ENCODE results near the gene TMEM63C.

The TMEM63C gene

GRCh38 chr14:77198561-77198960 is 17.0 kb downstream of the TMEM63C start:
- no peak overlapping the region for H3K4me3 ChIP-seq (ENCODE audit: insufficient read depth, low read depth, low read length)
- no peaks in the 10 kb centered on the region for H3K36me3 ChIP-seq (ENCODE audit: control insufficient read depth, insufficient read depth, low read length)
- H3K9me3 ChIP-seq (ENCODE audit: control insufficient read depth, low read length): no peaks in the 10 kb centered on the region
- no peaks in the 10 kb centered on the region for H3K27me3 ChIP-seq (ENCODE audit: control insufficient read depth, insufficient read depth, low read length, poor library complexity, severe bottlenecking)
- H3K27ac ChIP-seq (ENCODE audit: insufficient read depth, low read depth, low read length, poor library complexity, severe bottlenecking): no peak overlapping the region
- H3K4me1 ChIP-seq (ENCODE audit: control insufficient read depth, insufficient read depth, low read length): peaks cover 4% of the 10 kb centered on the region
- WGBS, 2 experiments: 88 to 93% methylated on average over 6 of the region's 6 CpGs

- no peak overlapping the region for H3K4me3 ChIP-seq (ENCODE audit: insufficient read depth, low read depth, low read length)
- H3K27ac ChIP-seq (ENCODE audit: insufficient read depth, low read depth, low read length, poor library complexity, severe bottlenecking): no peak overlapping the region
- no peaks in the 10 kb centered on the region for H3K27me3 ChIP-seq (ENCODE audit: control insufficient read depth, insufficient read depth, low read length, poor library complexity, severe bottlenecking)
- H3K9me3 ChIP-seq (ENCODE audit: control insufficient read depth, low read length): no peaks in the 10 kb centered on the region
- WGBS, 2 experiments: 84 to 87% methylated on average over 12 of the region's 12 CpGs
- peaks cover 15% of the 10 kb centered on the region for H3K4me1 ChIP-seq (ENCODE audit: control insufficient read depth, insufficient read depth, low read length)
- no peaks in the 10 kb centered on the region for H3K36me3 ChIP-seq (ENCODE audit: control insufficient read depth, insufficient read depth, low read length)
These were observed 18.0 kb downstream of the TMEM63C start for GRCh38 chr14:77199590-77199989.

- H3K27me3 ChIP-seq (ENCODE audit: control insufficient read depth, insufficient read depth, low read length, poor library complexity, severe bottlenecking): no peaks in the 10 kb centered on the region
- H3K4me1 ChIP-seq (ENCODE audit: control insufficient read depth, insufficient read depth, low read length): peaks cover 15% of the 10 kb centered on the region
- no peak overlapping the region for H3K27ac ChIP-seq (ENCODE audit: insufficient read depth, low read depth, low read length, poor library complexity, severe bottlenecking)
- H3K4me3 ChIP-seq (ENCODE audit: insufficient read depth, low read depth, low read length): no peak overlapping the region
- H3K36me3 ChIP-seq (ENCODE audit: control insufficient read depth, insufficient read depth, low read length): no peaks in the 10 kb centered on the region
- H3K9me3 ChIP-seq (ENCODE audit: control insufficient read depth, low read length): no peaks in the 10 kb centered on the region
- WGBS, 2 experiments: 71 to 76% methylated on average over 7 of the region's 7 CpGs
These were observed 18.9 kb downstream of the TMEM63C start for GRCh38 chr14:77200406-77200985.

GRCh38 chr14:77201696-77202095 is 20.1 kb downstream of the TMEM63C start:
- no peaks in the 10 kb centered on the region for H3K9me3 ChIP-seq (ENCODE audit: control insufficient read depth, low read length)
- H3K4me1 ChIP-seq (ENCODE audit: control insufficient read depth, insufficient read depth, low read length): peaks cover 15% of the 10 kb centered on the region
- no peaks in the 10 kb centered on the region for H3K36me3 ChIP-seq (ENCODE audit: control insufficient read depth, insufficient read depth, low read length)
- no peaks in the 10 kb centered on the region for H3K27me3 ChIP-seq (ENCODE audit: control insufficient read depth, insufficient read depth, low read length, poor library complexity, severe bottlenecking)
- H3K27ac ChIP-seq (ENCODE audit: insufficient read depth, low read depth, low read length, poor library complexity, severe bottlenecking): no peak overlapping the region
- 94 to 95% methylated on average over 4 of the region's 4 CpGs for WGBS, 2 experiments
- H3K4me3 ChIP-seq (ENCODE audit: insufficient read depth, low read depth, low read length): no peak overlapping the region

- peaks cover 15% of the 10 kb centered on the region for H3K4me1 ChIP-seq (ENCODE audit: control insufficient read depth, insufficient read depth, low read length)
- H3K27me3 ChIP-seq (ENCODE audit: control insufficient read depth, insufficient read depth, low read length, poor library complexity, severe bottlenecking): no peaks in the 10 kb centered on the region
- no peak overlapping the region for H3K4me3 ChIP-seq (ENCODE audit: insufficient read depth, low read depth, low read length)
- WGBS, 2 experiments: 65 to 68% methylated on average over 5 of the region's 5 CpGs
- peak overlapping the region; percentile 67 for H3K27ac ChIP-seq (ENCODE audit: insufficient read depth, low read depth, low read length, poor library complexity, severe bottlenecking)
- H3K36me3 ChIP-seq (ENCODE audit: control insufficient read depth, insufficient read depth, low read length): no peaks in the 10 kb centered on the region
- H3K9me3 ChIP-seq (ENCODE audit: control insufficient read depth, low read length): no peaks in the 10 kb centered on the region
These were observed 22.2 kb downstream of the TMEM63C start for GRCh38 chr14:77203611-77204458.

- Histone ChIP-seq H3K27me3 (ENCODE audit: control insufficient read depth, insufficient read depth, low read length, poor library complexity, severe bottlenecking) (no peaks in the 10 kb centered on the region), H3K4me3 (ENCODE audit: insufficient read depth, low read depth, low read length) (no peak overlapping the region), H3K4me1 (ENCODE audit: control insufficient read depth, insufficient read depth, low read length) (peaks cover 15% of the 10 kb centered on the region), H3K36me3 (ENCODE audit: control insufficient read depth, insufficient read depth, low read length) (no peaks in the 10 kb centered on the region), H3K27ac (ENCODE audit: insufficient read depth, low read depth, low read length, poor library complexity, severe bottlenecking) (peak overlapping the region; percentile 67), H3K9me3 (ENCODE audit: control insufficient read depth, low read length) (no peaks in the 10 kb centered on the region)
- WGBS, 2 experiments: 76 to 81% methylated on average over 6 of the region's 6 CpGs
These were observed 22.8 kb downstream of the TMEM63C start for GRCh38 chr14:77204459-77204771.

GRCh38 chr14:77204907-77205306 is 23.3 kb downstream of the TMEM63C start:
- no peak overlapping the region for H3K27ac ChIP-seq (ENCODE audit: insufficient read depth, low read depth, low read length, poor library complexity, severe bottlenecking)
- no peak overlapping the region for H3K4me3 ChIP-seq (ENCODE audit: insufficient read depth, low read depth, low read length)
- 94 to 96% methylated on average over 1 of the region's 1 CpG for WGBS, 2 experiments
- H3K9me3 ChIP-seq (ENCODE audit: control insufficient read depth, low read length): no peaks in the 10 kb centered on the region
- no peaks in the 10 kb centered on the region for H3K27me3 ChIP-seq (ENCODE audit: control insufficient read depth, insufficient read depth, low read length, poor library complexity, severe bottlenecking)
- no peaks in the 10 kb centered on the region for H3K36me3 ChIP-seq (ENCODE audit: control insufficient read depth, insufficient read depth, low read length)
- H3K4me1 ChIP-seq (ENCODE audit: control insufficient read depth, insufficient read depth, low read length): peaks cover 15% of the 10 kb centered on the region

- Histone ChIP-seq H3K36me3 (ENCODE audit: control insufficient read depth, insufficient read depth, low read length) (no peaks in the 10 kb centered on the region), H3K9me3 (ENCODE audit: control insufficient read depth, low read length) (no peaks in the 10 kb centered on the region), H3K27ac (ENCODE audit: insufficient read depth, low read depth, low read length, poor library complexity, severe bottlenecking) (no peak overlapping the region), H3K4me3 (ENCODE audit: insufficient read depth, low read depth, low read length) (no peak overlapping the region), H3K4me1 (ENCODE audit: control insufficient read depth, insufficient read depth, low read length) (peaks cover 15% of the 10 kb centered on the region), H3K27me3 (ENCODE audit: control insufficient read depth, insufficient read depth, low read length, poor library complexity, severe bottlenecking) (no peaks in the 10 kb centered on the region)
- WGBS, 2 experiments: 68 to 73% methylated on average over 4 of the region's 4 CpGs
These were observed 24.0 kb downstream of the TMEM63C start for GRCh38 chr14:77205566-77205965.

GRCh38 chr14:77206261-77206824 is 24.7 kb downstream of the TMEM63C start:
- Histone ChIP-seq H3K4me3 (ENCODE audit: insufficient read depth, low read depth, low read length) (no peak overlapping the region), H3K36me3 (ENCODE audit: control insufficient read depth, insufficient read depth, low read length) (no peaks in the 10 kb centered on the region), H3K4me1 (ENCODE audit: control insufficient read depth, insufficient read depth, low read length) (peaks cover 15% of the 10 kb centered on the region), H3K9me3 (ENCODE audit: control insufficient read depth, low read length) (no peaks in the 10 kb centered on the region), H3K27ac (ENCODE audit: insufficient read depth, low read depth, low read length, poor library complexity, severe bottlenecking) (no peak overlapping the region), H3K27me3 (ENCODE audit: control insufficient read depth, insufficient read depth, low read length, poor library complexity, severe bottlenecking) (no peaks in the 10 kb centered on the region)
- 88 to 92% methylated on average over 2 of the region's 2 CpGs for WGBS, 2 experiments

GRCh38 chr14:77206877-77207389 is 25.3 kb downstream of the TMEM63C start:
- Histone ChIP-seq H3K9me3 (ENCODE audit: control insufficient read depth, low read length) (no peaks in the 10 kb centered on the region), H3K27me3 (ENCODE audit: control insufficient read depth, insufficient read depth, low read length, poor library complexity, severe bottlenecking) (no peaks in the 10 kb centered on the region), H3K4me1 (ENCODE audit: control insufficient read depth, insufficient read depth, low read length) (peaks cover 15% of the 10 kb centered on the region), H3K36me3 (ENCODE audit: control insufficient read depth, insufficient read depth, low read length) (no peaks in the 10 kb centered on the region), H3K27ac (ENCODE audit: insufficient read depth, low read depth, low read length, poor library complexity, severe bottlenecking) (no peak overlapping the region), H3K4me3 (ENCODE audit: insufficient read depth, low read depth, low read length) (no peak overlapping the region)
- WGBS, 2 experiments: 76 to 85% methylated on average over 2 of the region's 2 CpGs
